ENCODE data around the gene SARDH.

DNA sequence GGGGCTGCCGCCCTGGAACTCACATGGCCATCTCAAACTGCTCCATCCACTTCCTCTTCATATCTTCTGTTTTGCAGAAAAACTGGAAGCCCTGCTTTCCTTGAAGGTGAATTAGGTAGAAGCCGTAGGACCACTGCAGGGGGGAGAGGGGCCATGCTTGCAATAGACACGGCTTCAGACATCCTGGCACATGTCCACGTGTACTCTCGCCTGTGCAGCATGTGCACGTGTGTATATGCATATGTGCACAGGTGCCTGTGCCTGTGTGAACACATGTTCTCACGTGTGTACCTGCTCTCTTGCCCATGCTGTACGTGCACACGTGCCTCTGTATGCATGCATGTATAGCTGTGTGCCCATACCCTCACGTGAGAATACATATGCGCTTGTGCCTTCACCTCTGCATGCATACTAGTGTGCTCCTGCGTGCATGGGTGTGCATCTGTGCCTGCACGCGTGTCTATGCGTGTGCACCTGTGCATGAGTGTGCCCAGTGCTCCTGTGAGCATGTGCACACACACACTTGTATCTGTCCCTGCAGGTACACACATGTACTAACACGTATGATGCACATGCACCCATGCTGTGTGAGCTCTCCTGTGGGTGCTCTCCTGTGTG is 47.7 kb upstream of the SARDH start:
- TF ChIP-seq POLR2AphosphoS5 (IDR thresholded peaks at IDR 0.05) = no peak
- TF ChIP-seq, protein P1, sequence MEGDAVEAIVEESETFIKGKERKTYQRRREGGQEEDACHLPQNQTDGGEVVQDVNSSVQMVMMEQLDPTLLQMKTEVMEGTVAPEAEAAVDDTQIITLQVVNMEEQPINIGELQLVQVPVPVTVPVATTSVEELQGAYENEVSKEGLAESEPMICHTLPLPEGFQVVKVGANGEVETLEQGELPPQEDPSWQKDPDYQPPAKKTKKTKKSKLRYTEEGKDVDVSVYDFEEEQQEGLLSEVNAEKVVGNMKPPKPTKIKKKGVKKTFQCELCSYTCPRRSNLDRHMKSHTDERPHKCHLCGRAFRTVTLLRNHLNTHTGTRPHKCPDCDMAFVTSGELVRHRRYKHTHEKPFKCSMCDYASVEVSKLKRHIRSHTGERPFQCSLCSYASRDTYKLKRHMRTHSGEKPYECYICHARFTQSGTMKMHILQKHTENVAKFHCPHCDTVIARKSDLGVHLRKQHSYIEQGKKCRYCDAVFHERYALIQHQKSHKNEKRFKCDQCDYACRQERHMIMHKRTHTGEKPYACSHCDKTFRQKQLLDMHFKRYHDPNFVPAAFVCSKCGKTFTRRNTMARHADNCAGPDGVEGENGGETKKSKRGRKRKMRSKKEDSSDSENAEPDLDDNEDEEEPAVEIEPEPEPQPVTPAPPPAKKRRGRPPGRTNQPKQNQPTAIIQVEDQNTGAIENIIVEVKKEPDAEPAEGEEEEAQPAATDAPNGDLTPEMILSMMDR (IDR thresholded peaks at IDR 0.05 in 8 of 11, conservative IDR thresholded peaks at IDR 0.05 in 3 of 11) = no peak
- no peak for TF ChIP-seq POLR2A (IDR thresholded peaks at IDR 0.05)

Data from spleen (tissue), 7 donors.